ENCODE results near the gene DPYSL5. TPM values are rescaled to one million over a fixed set of nuclear protein-coding genes. Genes with fewer than 3 reads are reported as not detected.

The DPYSL5 gene
- total RNA-seq, 1 donor from 2014 or later = 2.8 TPM

- Mint-ChIP-seq H3K4me1 (peaks cover 6% of the 10 kb centered on the region), H3K9me3 (no peaks in the 10 kb centered on the region), H3K4me3 (no peak overlapping the region), H3K27me3 (ENCODE audit: low read depth) (peaks cover 5% of the 10 kb centered on the region), H3K27ac (no peak overlapping the region), H3K36me3 (no peaks in the 10 kb centered on the region)
- no peak for DNase-seq (ENCODE audit: low spot score in 2 of 2, unreplicated experiment in 2 of 2)
- no peak for TF ChIP-seq CTCF (IDR thresholded peaks at IDR 0.05; ENCODE audit: unreplicated experiment)
Measured at GRCh38 chr2:26979741-26980140, 131.8 kb downstream of the DPYSL5 start.

- no peaks in the 10 kb centered on the region for H3K9me3 Mint-ChIP-seq
- H3K27me3 Mint-ChIP-seq (ENCODE audit: low read depth) = no peaks in the 10 kb centered on the region
- peaks cover 6% of the 10 kb centered on the region for H3K4me1 Mint-ChIP-seq
- no peak overlapping the region for H3K4me3 Mint-ChIP-seq
- TF ChIP-seq CTCF (IDR thresholded peaks at IDR 0.05; ENCODE audit: unreplicated experiment) = no peak
- DNase-seq (ENCODE audit: low spot score in 2 of 2, unreplicated experiment in 2 of 2) = no peak
- H3K36me3 Mint-ChIP-seq = no peaks in the 10 kb centered on the region
- H3K27ac Mint-ChIP-seq = no peak overlapping the region
Measured at GRCh38 chr2:26980971-26981370, 133.0 kb downstream of the DPYSL5 start.

GRCh38 chr2:26982102-26982742 lies 134.3 kb downstream of the DPYSL5 start:
- H3K9me3 Mint-ChIP-seq = no peaks in the 10 kb centered on the region
- H3K36me3 Mint-ChIP-seq = no peaks in the 10 kb centered on the region
- DNase-seq (ENCODE audit: low spot score in 2 of 2, unreplicated experiment in 2 of 2) = peak in 1 of 2 experiments; percentile 44
- no peak overlapping the region for H3K27ac Mint-ChIP-seq
- no peak for TF ChIP-seq CTCF (IDR thresholded peaks at IDR 0.05; ENCODE audit: unreplicated experiment)
- no peaks in the 10 kb centered on the region for H3K27me3 Mint-ChIP-seq (ENCODE audit: low read depth)
- H3K4me1 Mint-ChIP-seq = peaks cover 6% of the 10 kb centered on the region
- no peak overlapping the region for H3K4me3 Mint-ChIP-seq

GRCh38 chr2:26983746-26984145 lies 135.8 kb downstream of the DPYSL5 start:
- H3K36me3 Mint-ChIP-seq = no peaks in the 10 kb centered on the region
- no peaks in the 10 kb centered on the region for H3K27me3 Mint-ChIP-seq (ENCODE audit: low read depth)
- H3K27ac Mint-ChIP-seq = no peak overlapping the region
- H3K4me1 Mint-ChIP-seq = no peaks in the 10 kb centered on the region
- no peak overlapping the region for H3K4me3 Mint-ChIP-seq
- TF ChIP-seq CTCF (IDR thresholded peaks at IDR 0.05; ENCODE audit: unreplicated experiment) = no peak
- no peaks in the 10 kb centered on the region for H3K9me3 Mint-ChIP-seq
- no peak for DNase-seq (ENCODE audit: low spot score in 2 of 2, unreplicated experiment in 2 of 2)

- no peaks in the 10 kb centered on the region for H3K9me3 Mint-ChIP-seq
- no peaks in the 10 kb centered on the region for H3K27me3 Mint-ChIP-seq (ENCODE audit: low read depth)
- no peak overlapping the region for H3K27ac Mint-ChIP-seq
- H3K36me3 Mint-ChIP-seq = no peaks in the 10 kb centered on the region
- no peak for DNase-seq (ENCODE audit: low spot score in 2 of 2, unreplicated experiment in 2 of 2)
- TF ChIP-seq CTCF (IDR thresholded peaks at IDR 0.05; ENCODE audit: unreplicated experiment) = no peak
- H3K4me1 Mint-ChIP-seq = no peaks in the 10 kb centered on the region
- no peak overlapping the region for H3K4me3 Mint-ChIP-seq
Measured at GRCh38 chr2:26985807-26986206, 137.9 kb downstream of the DPYSL5 start.

- Mint-ChIP-seq H3K27ac (no peak overlapping the region), H3K36me3 (no peaks in the 10 kb centered on the region), H3K4me3 (no peak overlapping the region), H3K9me3 (no peaks in the 10 kb centered on the region), H3K27me3 (ENCODE audit: low read depth) (no peaks in the 10 kb centered on the region), H3K4me1 (no peaks in the 10 kb centered on the region)
- TF ChIP-seq CTCF (IDR thresholded peaks at IDR 0.05; ENCODE audit: unreplicated experiment) = no peak
- DNase-seq (ENCODE audit: low spot score in 2 of 2, unreplicated experiment in 2 of 2) = no peak
Measured at GRCh38 chr2:26986576-26986975, 138.6 kb downstream of the DPYSL5 start.
